Measurements from ENCODE around the gene ZNHIT2. TPM values are rescaled to one million over a fixed set of nuclear protein-coding genes. Genes with fewer than 3 reads are reported as not detected.

The ZNHIT2 gene
- total and polyA plus RNA-seq, 8 donors: 3.1 to 10.6 (median 5.8) TPM

- no peaks in the 10 kb centered on the region for H3K27me3 ChIP-seq
- intact Hi-C loops (cut with DNase I): no loop called here
- H3K27ac ChIP-seq: no peak overlapping the region
- no peak for TF ChIP-seq CTCF (IDR thresholded peaks at IDR 0.05)
- no peaks in the 10 kb centered on the region for H3K36me3 ChIP-seq
- H3K9me3 ChIP-seq: no peaks in the 10 kb centered on the region
- no peak overlapping the region for H3K4me3 ChIP-seq
- DNase-seq: no peak
- no peak for ATAC-seq
- H3K4me1 ChIP-seq: peaks cover 14 to 28% of the 10 kb centered on the region in 2 donors
Measured at GRCh38 chr11:65148657-65149056, 31.2 kb upstream of the ZNHIT2 start.

- peaks cover 14 to 28% of the 10 kb centered on the region in 2 donors for H3K4me1 ChIP-seq
- H3K36me3 ChIP-seq: no peaks in the 10 kb centered on the region
Measured at GRCh38 chr11:65147352-65148075, 30.0 kb upstream of the ZNHIT2 start.

DNA sequence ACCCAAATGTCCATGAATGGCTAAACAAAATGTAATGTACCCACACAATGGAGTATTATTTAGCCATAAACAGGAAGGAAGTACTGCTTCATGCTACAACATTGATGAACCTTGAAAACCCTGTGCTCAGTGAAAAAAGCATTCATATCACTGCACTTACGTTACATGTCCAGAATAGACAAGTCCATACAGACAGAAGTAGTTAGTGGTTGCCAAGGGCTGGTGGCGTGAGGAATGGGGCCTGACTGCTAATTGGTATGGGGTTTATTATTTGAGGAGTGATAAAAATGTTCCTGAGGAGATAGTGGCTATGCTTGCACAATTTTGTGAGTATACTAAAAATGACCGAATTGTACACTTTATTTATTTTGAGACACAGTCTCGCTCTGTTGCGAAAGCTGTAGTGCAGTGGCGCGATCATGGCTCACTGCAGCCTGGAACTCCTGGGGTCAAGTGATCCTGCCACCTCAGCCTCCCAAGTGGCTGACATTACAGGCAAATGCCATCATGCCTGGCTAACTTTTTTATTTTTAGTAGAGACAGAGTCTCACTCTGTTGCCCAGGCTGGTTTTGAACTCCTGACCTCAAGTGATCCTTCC lies 24.5 kb upstream of the ZNHIT2 start:
- ATAC-seq (no peak), DNase-seq (no peak)
- no peak for TF ChIP-seq CTCF (IDR thresholded peaks at IDR 0.05)
- Histone ChIP-seq H3K36me3 (no peaks in the 10 kb centered on the region), H3K9me3 (no peaks in the 10 kb centered on the region), H3K27me3 (no peaks in the 10 kb centered on the region), H3K4me1 (no peaks in the 10 kb centered on the region), H3K4me3 (no peak overlapping the region), H3K27ac (no peak overlapping the region)
- intact Hi-C loops (cut with DNase I): no loop called here

More at GRCh38 chr11:65147352-65148075, 30.0 kb upstream of the ZNHIT2 start:
- no peak overlapping the region for H3K27ac ChIP-seq
- H3K4me3 ChIP-seq: no peak overlapping the region
- DNase-seq (no peak), ATAC-seq (no peak)
- no peaks in the 10 kb centered on the region for H3K27me3 ChIP-seq
- no peaks in the 10 kb centered on the region for H3K9me3 ChIP-seq
- no peak for TF ChIP-seq CTCF (IDR thresholded peaks at IDR 0.05)
- intact Hi-C loops (cut with DNase I): no loop called here

GRCh38 chr11:65136515-65137096 lies 19.1 kb upstream of the ZNHIT2 start:
- Histone ChIP-seq H3K27me3 (no peaks in the 10 kb centered on the region), H3K36me3 (peaks cover 0 to 14% of the 10 kb centered on the region in 2 donors), H3K9me3 (no peaks in the 10 kb centered on the region), H3K4me3 (no peak overlapping the region), H3K27ac (no peak overlapping the region), H3K4me1 (peaks cover 16 to 32% of the 10 kb centered on the region in 2 donors)
- TF ChIP-seq CTCF (IDR thresholded peaks at IDR 0.05): no peak
- DNase-seq: no peak
- ATAC-seq: no peak
- intact Hi-C loops (cut with DNase I): no loop called here

DNA sequence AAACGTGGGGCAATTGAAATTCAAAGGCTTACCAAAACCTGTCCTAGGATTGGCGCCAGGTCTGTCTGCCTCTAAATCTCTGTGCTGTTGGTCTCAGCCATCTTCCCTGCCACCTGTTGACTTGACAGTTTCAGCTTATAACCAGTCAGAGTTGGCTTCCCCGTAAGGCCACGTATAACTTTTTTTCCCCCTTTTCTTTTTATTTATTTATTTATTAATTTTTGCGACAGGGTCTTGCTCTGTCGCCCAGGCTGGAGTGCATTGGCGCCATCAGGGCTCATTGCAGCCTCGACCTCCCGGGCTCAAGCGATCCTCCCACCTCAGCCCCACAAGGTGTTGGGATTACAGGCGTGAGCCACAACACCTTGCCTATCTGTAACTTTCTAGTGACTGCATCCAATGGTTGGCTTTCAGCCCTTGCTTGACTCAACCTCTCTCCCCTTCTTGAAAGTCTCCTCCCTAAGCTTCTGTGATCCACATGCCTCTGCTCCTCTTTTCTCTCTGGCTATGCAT lies 18.2 kb upstream of the ZNHIT2 start:
- Histone ChIP-seq H3K27ac (peak overlapping the region; percentile 98), H3K36me3 (peaks cover 0 to 23% of the 10 kb centered on the region in 2 donors), H3K9me3 (no peaks in the 10 kb centered on the region), H3K27me3 (no peaks in the 10 kb centered on the region), H3K4me1 (peaks cover 16 to 32% of the 10 kb centered on the region in 2 donors), H3K4me3 (peak overlapping the region; percentile 84 to 98)
- no peak for TF ChIP-seq CTCF (IDR thresholded peaks at IDR 0.05)
- DNase-seq (peak in 1 of 4 donors; percentile 21), ATAC-seq (no peak)
- intact Hi-C loops (cut with DNase I): no loop called here

Measured in left lung (tissue), 10 donors.